Natural killer cell (primary cell): ENCODE data around the gene PPFIA1. TPM values are rescaled to one million over a fixed set of nuclear protein-coding genes. Genes with fewer than 3 reads are reported as not detected.

Source experiments
- ATAC-seq, 3 donors: fragments of 150-1000 bp in 2 of 3; fragments of 200-7000 bp in 1 of 3; cut with Tn5 transposase; 1 replicate in 1 of 3; 2 replicates in 2 of 3; pipeline ENCODE4 v1.10.0; 2021; ENCODE audit warnings: mild to moderate bottlenecking in 2 of 3, moderate library complexity in 2 of 3
- DNase-seq, 2 donors: peaks; one replicate each; pipeline versions ENCODE4 v3.0.0 to v3.0.0-alpha.2; 2013 to 2021; ENCODE audit warnings: mixed read lengths in 1 of 2
- H3K27ac ChIP-seq: one replicate; pipeline ENCODE4 v1.5.1; 2013; ENCODE audit warnings: mild to moderate bottlenecking, low read length
- H3K27me3 ChIP-seq: one replicate; pipeline ENCODE4 v1.6.1; 2013; ENCODE audit warnings: low read length; ENCODE audit not compliant: control insufficient read depth, insufficient read depth
- H3K36me3 ChIP-seq: one replicate; pipeline ENCODE4 v1.6.1; 2013; ENCODE audit warnings: low read length; ENCODE audit not compliant: control insufficient read depth, insufficient read depth
- H3K4me1 ChIP-seq: one replicate; pipeline ENCODE4 v1.6.1; 2013; ENCODE audit warnings: low read length; ENCODE audit not compliant: control insufficient read depth, insufficient read depth
- H3K4me3 ChIP-seq: one replicate; pipeline ENCODE4 v1.5.1; 2013; ENCODE audit warnings: low read length
- H3K9me3 ChIP-seq: one replicate; pipeline ENCODE4 v1.6.1; 2013; ENCODE audit warnings: low read length; ENCODE audit not compliant: control insufficient read depth, insufficient read depth
- H3K27ac Mint-ChIP-seq, 2 donors: one replicate each; pipeline ENCODE4 v1.8.0; 2022; ENCODE audit warnings: mild to moderate bottlenecking in 2 of 2, mixed read lengths in 2 of 2, moderate library complexity in 1 of 2
- H3K27me3 Mint-ChIP-seq, 2 donors: one replicate each; pipeline ENCODE4 v1.8.0; 2022; ENCODE audit warnings: low read depth in 2 of 2, mixed read lengths in 2 of 2
- H3K36me3 Mint-ChIP-seq: one replicate; pipeline ENCODE4 v1.8.0; 2022; ENCODE audit warnings: mixed read lengths
- H3K4me1 Mint-ChIP-seq, 2 donors: one replicate each; pipeline ENCODE4 v1.8.0; 2022; ENCODE audit warnings: mixed read lengths in 2 of 2
- H3K4me3 Mint-ChIP-seq: one replicate; pipeline ENCODE4 v1.8.0; 2022; ENCODE audit warnings: mild to moderate bottlenecking, moderate library complexity, mixed read lengths
- H3K9me3 Mint-ChIP-seq, 2 donors: one replicate each; pipeline ENCODE4 v1.8.0; 2022; ENCODE audit warnings: mixed read lengths in 2 of 2
- WGBS: methylation state at CpG from one replicate; pipeline ENCODE4 v1.1.7; 2013; ENCODE audit warnings: missing lambda C conversion rate; ENCODE audit not compliant: insufficient coverage; 5-methylcytosine and 5-hydroxymethylcytosine counted together
- intact Hi-C: fragments of 100-400 bp; cut with micrococcal nuclease; formaldehyde crosslinking; loops from one replicate; pipeline ENCODE4 v1.14.2; 2022
- total RNA-seq, 4 donors: library from RNA; stranded (reverse); fragments of 120-200 nt in 1 of 4; gene quantifications; one replicate each; pipeline versions ENCODE4 v1.2.3 to v1.2.4, GENCODE V29; 2013 to 2022
- TF ChIP-seq, protein P1 (sequence below): fragments of 200-600 bp; IDR thresholded peaks from one replicate; pipeline ENCODE4 v1.8.0; 2022; ENCODE audit warnings: antibody characterized with exemption

Gene PPFIA1
- total RNA-seq, 3 donors from 2014 or later (not counting 1 experiment from before 2014, with no cell fraction given), result 42.1 to 75.4 (median 51.7) TPM

DNA sequence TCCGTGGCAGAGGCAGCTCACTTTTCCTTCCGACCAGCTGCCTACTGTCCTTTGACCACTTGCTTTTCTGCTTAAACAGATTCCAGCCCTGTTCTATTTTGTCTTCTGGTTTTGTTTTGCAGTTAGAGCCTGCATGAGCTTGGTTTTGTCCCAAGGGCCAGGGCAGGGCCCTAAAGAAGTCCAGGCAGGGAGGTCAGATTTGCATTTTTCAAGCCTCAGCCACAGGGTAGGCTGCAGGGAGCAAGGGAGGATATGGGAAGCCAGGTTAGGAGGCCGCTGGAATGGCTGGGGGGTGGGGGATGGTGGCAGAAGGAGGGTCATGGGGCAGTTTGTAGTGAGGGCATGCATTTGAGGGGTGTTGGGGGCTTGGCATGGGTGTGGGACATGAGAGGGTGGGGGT, 44.3 kb upstream of the PPFIA1 start:
- WGBS, result 93% methylated on average over 3 of the region's 3 CpGs
- no peaks in the 10 kb centered on the region for H3K4me1 ChIP-seq
- H3K4me3 Mint-ChIP-seq, result no peak overlapping the region
- intact Hi-C loops, result no loop called here
- no peak for ATAC-seq
- TF ChIP-seq, protein P1, sequence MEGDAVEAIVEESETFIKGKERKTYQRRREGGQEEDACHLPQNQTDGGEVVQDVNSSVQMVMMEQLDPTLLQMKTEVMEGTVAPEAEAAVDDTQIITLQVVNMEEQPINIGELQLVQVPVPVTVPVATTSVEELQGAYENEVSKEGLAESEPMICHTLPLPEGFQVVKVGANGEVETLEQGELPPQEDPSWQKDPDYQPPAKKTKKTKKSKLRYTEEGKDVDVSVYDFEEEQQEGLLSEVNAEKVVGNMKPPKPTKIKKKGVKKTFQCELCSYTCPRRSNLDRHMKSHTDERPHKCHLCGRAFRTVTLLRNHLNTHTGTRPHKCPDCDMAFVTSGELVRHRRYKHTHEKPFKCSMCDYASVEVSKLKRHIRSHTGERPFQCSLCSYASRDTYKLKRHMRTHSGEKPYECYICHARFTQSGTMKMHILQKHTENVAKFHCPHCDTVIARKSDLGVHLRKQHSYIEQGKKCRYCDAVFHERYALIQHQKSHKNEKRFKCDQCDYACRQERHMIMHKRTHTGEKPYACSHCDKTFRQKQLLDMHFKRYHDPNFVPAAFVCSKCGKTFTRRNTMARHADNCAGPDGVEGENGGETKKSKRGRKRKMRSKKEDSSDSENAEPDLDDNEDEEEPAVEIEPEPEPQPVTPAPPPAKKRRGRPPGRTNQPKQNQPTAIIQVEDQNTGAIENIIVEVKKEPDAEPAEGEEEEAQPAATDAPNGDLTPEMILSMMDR, result no peak
- no peaks in the 10 kb centered on the region for H3K9me3 Mint-ChIP-seq
- H3K27ac ChIP-seq, result no peak overlapping the region
- H3K36me3 ChIP-seq, result no peaks in the 10 kb centered on the region
- H3K36me3 Mint-ChIP-seq, result no peaks in the 10 kb centered on the region
- no peak for DNase-seq
- no peaks in the 10 kb centered on the region for H3K27me3 ChIP-seq
- H3K4me1 Mint-ChIP-seq, result no peaks in the 10 kb centered on the region
- H3K9me3 ChIP-seq, result no peaks in the 10 kb centered on the region
- no peak overlapping the region for H3K4me3 ChIP-seq
- no peak overlapping the region for H3K27ac Mint-ChIP-seq
- H3K27me3 Mint-ChIP-seq, result peaks cover 5 to 23% of the 10 kb centered on the region in 2 donors

DNA sequence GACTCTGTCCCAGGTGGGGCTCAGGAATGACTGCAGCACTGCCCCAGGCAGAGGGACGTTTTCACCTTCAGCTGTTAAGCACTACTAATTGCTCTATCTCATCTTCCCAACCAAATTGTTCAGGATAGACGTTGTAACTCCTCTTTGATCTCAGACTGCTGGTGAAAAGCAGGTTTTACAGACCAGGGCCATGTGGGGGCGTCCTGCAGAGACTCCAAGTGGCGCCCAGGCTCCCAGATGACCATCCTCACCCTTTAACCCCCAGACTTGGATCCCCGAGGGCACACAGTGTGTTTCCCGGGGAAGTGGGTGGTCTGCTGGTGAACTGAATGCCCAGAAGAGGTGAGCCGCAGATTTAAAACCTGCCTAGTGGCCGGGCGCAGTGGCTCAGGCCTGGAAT, 43.5 kb upstream of the PPFIA1 start:
- no peaks in the 10 kb centered on the region for H3K27me3 ChIP-seq
- TF ChIP-seq, protein P1, result no peak
- ATAC-seq, result no peak
- peaks cover 5 to 23% of the 10 kb centered on the region in 2 donors for H3K27me3 Mint-ChIP-seq
- no peak overlapping the region for H3K4me3 Mint-ChIP-seq
- WGBS, result 69% methylated on average over 9 of the region's 9 CpGs
- no peaks in the 10 kb centered on the region for H3K36me3 Mint-ChIP-seq
- H3K27ac ChIP-seq, result no peak overlapping the region
- H3K4me1 ChIP-seq, result no peaks in the 10 kb centered on the region
- H3K36me3 ChIP-seq, result no peaks in the 10 kb centered on the region
- H3K9me3 Mint-ChIP-seq, result no peaks in the 10 kb centered on the region
- H3K4me3 ChIP-seq, result no peak overlapping the region
- DNase-seq, result no peak
- no peaks in the 10 kb centered on the region for H3K4me1 Mint-ChIP-seq
- H3K9me3 ChIP-seq, result no peaks in the 10 kb centered on the region
- intact Hi-C loops, result no loop called here
- no peak overlapping the region for H3K27ac Mint-ChIP-seq

GRCh38 chr11:70229737-70230136, 40.8 kb upstream of the PPFIA1 start:
- Histone ChIP-seq H3K27ac (no peak overlapping the region), H3K4me3 (no peak overlapping the region), H3K36me3 (no peaks in the 10 kb centered on the region), H3K9me3 (no peaks in the 10 kb centered on the region), H3K4me1 (no peaks in the 10 kb centered on the region), H3K27me3 (no peaks in the 10 kb centered on the region)
- Mint-ChIP-seq H3K4me1 (no peaks in the 10 kb centered on the region), H3K27ac (no peak overlapping the region), H3K36me3 (no peaks in the 10 kb centered on the region), H3K9me3 (no peaks in the 10 kb centered on the region), H3K4me3 (no peak overlapping the region), H3K27me3 (peaks cover 9 to 13% of the 10 kb centered on the region in 2 donors)
- ATAC-seq (no peak), DNase-seq (no peak)
- intact Hi-C loops, result no loop called here
- WGBS, result 89% methylated on average over 10 of the region's 10 CpGs
- TF ChIP-seq, protein P1, result no peak

DNA sequence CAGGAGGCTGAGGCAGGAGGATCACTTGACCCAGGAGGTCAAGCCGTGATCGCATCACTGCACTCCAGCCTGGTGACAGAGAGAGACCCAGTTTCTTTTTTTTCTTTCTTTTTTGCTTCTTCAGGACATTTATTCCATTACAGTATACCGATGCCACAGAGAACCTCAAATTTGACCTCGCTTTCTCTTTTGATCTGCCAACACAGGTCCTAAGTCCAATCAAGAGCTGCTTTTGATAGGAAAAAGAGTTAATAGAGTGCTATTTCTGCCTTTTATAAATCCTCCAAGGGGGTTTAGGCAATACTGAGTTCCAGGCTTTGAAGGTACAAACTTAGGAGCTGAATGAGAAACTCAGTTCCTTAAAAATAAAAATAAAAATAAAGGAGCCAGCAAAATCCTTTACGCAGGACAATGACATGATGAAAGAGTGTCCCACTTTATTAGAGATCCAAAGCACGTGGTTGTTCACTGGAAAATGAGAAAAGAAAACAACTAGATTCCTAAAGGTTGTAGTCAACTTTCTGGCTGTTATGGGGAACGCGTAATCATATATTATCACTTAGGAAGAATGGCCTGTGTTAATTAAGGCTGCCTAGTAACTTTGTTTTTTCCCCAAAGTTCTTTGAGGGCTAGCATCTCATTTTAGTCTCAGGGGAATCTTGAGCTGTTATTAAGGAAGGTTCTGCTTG, 40.2 kb upstream of the PPFIA1 start:
- ATAC-seq, result no peak

More for the DNA sequence above, 40.2 kb upstream of the PPFIA1 start:
- no peak overlapping the region for H3K4me3 Mint-ChIP-seq
- intact Hi-C loops, result no loop called here
- Histone ChIP-seq H3K9me3 (no peaks in the 10 kb centered on the region), H3K27me3 (no peaks in the 10 kb centered on the region), H3K27ac (no peak overlapping the region), H3K36me3 (no peaks in the 10 kb centered on the region), H3K4me1 (no peaks in the 10 kb centered on the region), H3K4me3 (no peak overlapping the region)
- no peaks in the 10 kb centered on the region for H3K9me3 Mint-ChIP-seq
- 91% methylated on average over 8 of the region's 8 CpGs for WGBS
- no peak for DNase-seq
- H3K4me1 Mint-ChIP-seq, result no peaks in the 10 kb centered on the region
- TF ChIP-seq, protein P1, result no peak
- peaks cover 8 to 9% of the 10 kb centered on the region in 2 donors for H3K27me3 Mint-ChIP-seq
- no peaks in the 10 kb centered on the region for H3K36me3 Mint-ChIP-seq
- no peak overlapping the region for H3K27ac Mint-ChIP-seq
